WTC11 (cell line): ENCODE results near the gene COL2A1. TPM values are rescaled to one million over a fixed set of nuclear protein-coding genes. Genes with fewer than 3 reads are reported as not detected.

Experiments used
- ATAC-seq: fragments of 200-7000 bp; cut with Tn5 transposase; 2 replicates; pipeline ENCODE4 v1.10.0; 2021; ENCODE audit warnings: mild to moderate bottlenecking, moderate library complexity
- CTCF ChIA-PET: fragments of 300-600 bp; sonication (Branson Sonifier 250); formaldehyde crosslinking; loops from one replicate; lab custom pipeline; 2021; ENCODE audit warnings: antibody characterized with exemption; lab: Charles Lee
- POLR2A ChIA-PET: fragments of 350-600 bp; sonication (Branson Sonifier 250); formaldehyde crosslinking; loops from one replicate; lab custom pipeline; 2021; ENCODE audit warnings: antibody characterized with exemption; lab: Charles Lee
- DNase-seq: peaks from one replicate; pipeline ENCODE4 v3.0.0; 2021; ENCODE audit warnings: low spot score
- H3K27ac Mint-ChIP-seq: 2 replicates; pipeline ENCODE4 v1.8.0; 2021; ENCODE audit warnings: mixed read lengths
- H3K27me3 Mint-ChIP-seq: 2 replicates; pipeline ENCODE4 v1.8.0; 2021; ENCODE audit warnings: low read depth, mild to moderate bottlenecking, moderate library complexity, mixed read lengths
- H3K36me3 Mint-ChIP-seq: 2 replicates; pipeline ENCODE4 v1.8.0; 2021; ENCODE audit warnings: mixed read lengths
- H3K4me1 Mint-ChIP-seq: 2 replicates; pipeline ENCODE4 v1.8.0; 2022; ENCODE audit warnings: mixed read lengths
- H3K4me3 Mint-ChIP-seq: 2 replicates; pipeline ENCODE4 v1.8.0; 2021; ENCODE audit warnings: mild to moderate bottlenecking, moderate library complexity, mixed read lengths
- H3K9me3 Mint-ChIP-seq: 2 replicates; pipeline ENCODE4 v1.8.0; 2021; ENCODE audit warnings: mixed read lengths
- CBFB ChIP-seq: sonication (generic); formaldehyde crosslinking; IDR thresholded peaks from 2 replicates; pipeline ENCODE4 v1.8.1; 2022; ENCODE audit warnings: mild to moderate bottlenecking, low read depth, missing genetic modification reagents
- CREM ChIP-seq: sonication (generic); formaldehyde crosslinking; IDR thresholded peaks from 2 replicates; pipeline ENCODE4 v1.8.1; 2022; ENCODE audit warnings: mild to moderate bottlenecking, missing genetic modification reagents, moderate library complexity
- EMX1 ChIP-seq: fragments of 250-450 bp; sonication (Bioruptor Pico); IDR thresholded peaks from 2 replicates; pipeline ENCODE4 v1.8.0; 2021; ENCODE audit warnings: mild to moderate bottlenecking
- ERG ChIP-seq: fragments of 250-450 bp; sonication (Bioruptor Pico); IDR thresholded peaks from 2 replicates; pipeline ENCODE4 v1.8.0; 2021; ENCODE audit warnings: mild to moderate bottlenecking
- GTF2I ChIP-seq: fragments of 250-450 bp; sonication (Bioruptor Pico); conservative IDR thresholded peaks from 2 replicates; pipeline ENCODE4 v1.4.0; 2021; ENCODE audit warnings: mild to moderate bottlenecking
- SMAD3 ChIP-seq: sonication (generic); formaldehyde crosslinking; IDR thresholded peaks from 2 replicates; pipeline ENCODE4 v1.8.0; 2022; ENCODE audit warnings: missing genetic modification reagents, mild to moderate bottlenecking, borderline replicate concordance
- SP1 ChIP-seq: sonication (generic); formaldehyde crosslinking; conservative IDR thresholded peaks from 2 replicates; pipeline ENCODE4 v1.8.1; 2022; ENCODE audit warnings: missing genetic modification reagents
- TEAD1 ChIP-seq: sonication (generic); formaldehyde crosslinking; IDR thresholded peaks from 2 replicates; pipeline ENCODE4 v1.8.0; 2022; ENCODE audit warnings: mild to moderate bottlenecking, missing genetic modification reagents
- USF1 ChIP-seq: sonication (generic); formaldehyde crosslinking; IDR thresholded peaks from 2 replicates; pipeline ENCODE4 v1.8.0; 2022; ENCODE audit warnings: mild to moderate bottlenecking, missing genetic modification reagents
- ZBTB43 ChIP-seq: sonication (generic); formaldehyde crosslinking; IDR thresholded peaks from 2 replicates; pipeline ENCODE4 v1.8.1; 2023; ENCODE audit warnings: mild to moderate bottlenecking, missing genetic modification reagents
- ZNF121 ChIP-seq: sonication (generic); formaldehyde crosslinking; IDR thresholded peaks from 2 replicates; pipeline ENCODE4 v1.8.0; 2023; ENCODE audit warnings: missing genetic modification reagents
- total RNA-seq: library from RNA; stranded (reverse); gene quantifications from 3 replicates; pipeline ENCODE4 v1.2.3, GENCODE V29; 2021
- TF ChIP-seq, protein P1 (sequence below): sonication (generic); formaldehyde crosslinking; IDR thresholded peaks from 2 replicates; pipeline ENCODE4 v1.8.0; 2022; ENCODE audit warnings: mild to moderate bottlenecking, missing genetic modification reagents
- TF ChIP-seq, protein P2 (sequence below): sonication (generic); formaldehyde crosslinking; IDR thresholded peaks from 2 replicates; pipeline ENCODE4 v1.8.1; 2022; ENCODE audit warnings: low read depth, missing genetic modification reagents, borderline replicate concordance
- TF ChIP-seq, protein P3 (sequence below): sonication (generic); formaldehyde crosslinking; IDR thresholded peaks from 2 replicates; pipeline ENCODE4 v1.8.0; 2022; ENCODE audit warnings: mild to moderate bottlenecking, missing genetic modification reagents
- TF ChIP-seq, protein P4 (sequence below): sonication (generic); formaldehyde crosslinking; IDR thresholded peaks from 2 replicates; pipeline ENCODE4 v1.8.0; 2023; ENCODE audit warnings: missing genetic modification reagents, mild to moderate bottlenecking, borderline replicate concordance

The COL2A1 gene
- total RNA-seq, 1 experiment from 2014 or later: 20.9 TPM

DNA sequence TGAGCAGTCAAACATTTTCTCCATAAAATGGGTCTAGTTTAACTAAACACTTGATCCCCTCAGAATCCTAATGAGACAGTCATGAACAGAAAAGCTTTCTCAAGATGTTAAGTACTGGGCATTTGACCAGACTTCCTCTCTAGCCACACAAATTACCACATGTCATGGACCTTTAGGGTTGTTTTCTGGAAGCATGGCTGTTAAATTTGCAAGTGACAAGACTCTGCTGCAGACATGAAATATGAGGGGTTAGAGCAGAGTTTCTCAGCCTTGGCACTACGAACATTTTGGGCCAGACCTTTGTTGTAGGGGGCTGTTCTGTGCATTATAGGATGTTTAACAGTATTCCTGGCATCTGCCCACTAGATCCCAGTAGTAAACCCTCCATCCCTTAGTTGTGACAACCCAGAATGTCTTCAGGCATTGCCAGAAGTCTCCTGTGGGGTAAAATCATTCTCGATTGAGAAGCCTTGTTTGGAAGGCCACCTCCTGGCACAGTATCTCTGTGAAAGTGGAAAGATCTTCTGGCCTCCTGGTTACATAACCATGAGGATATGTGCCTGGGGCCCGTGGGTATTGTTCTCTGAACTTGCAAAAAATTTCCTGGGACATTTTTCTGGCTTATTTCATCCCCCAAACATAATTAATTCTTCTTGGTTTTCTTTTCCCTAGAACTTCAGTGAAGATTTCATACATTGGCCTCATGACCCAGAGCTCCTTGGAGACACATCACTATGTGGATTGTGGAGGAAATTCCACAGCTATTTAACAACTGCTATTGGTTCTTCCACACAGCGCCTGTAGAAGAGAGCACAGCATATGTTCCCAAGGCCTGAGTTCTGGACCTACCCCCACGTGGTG, 36.6 kb downstream of the COL2A1 start:
- CTCF ChIA-PET: interaction anchor here (0.7 to 0.9 kb wide), 2 partner anchors 19 to 154 kb away, joined by 3 read pairs; no protein-coding TSS in a partner anchor
- H3K27me3 Mint-ChIP-seq: peaks cover 34% of the 10 kb centered on the region
- ATAC-seq: no peak

GRCh38 chr12:47965581-47965980, 38.7 kb downstream of the COL2A1 start:
- CTCF ChIA-PET: interaction anchor here (3.1 kb wide), 1 partner anchor 15 kb away, joined by 43 read pairs; no protein-coding TSS in a partner anchor
- ATAC-seq (no peak), DNase-seq (no peak)
- no peak overlapping the region for H3K4me3 Mint-ChIP-seq
- H3K27me3 Mint-ChIP-seq: peaks cover 53% of the 10 kb centered on the region
- H3K9me3 Mint-ChIP-seq: peaks cover 9% of the 10 kb centered on the region
- peaks cover 15% of the 10 kb centered on the region for H3K36me3 Mint-ChIP-seq
- no peak overlapping the region for H3K27ac Mint-ChIP-seq
- POLR2A ChIA-PET: no interaction called here
- peaks cover 31% of the 10 kb centered on the region for H3K4me1 Mint-ChIP-seq
- TF ChIP-seq ERG: no peak
- TF ChIP-seq, protein P1, sequence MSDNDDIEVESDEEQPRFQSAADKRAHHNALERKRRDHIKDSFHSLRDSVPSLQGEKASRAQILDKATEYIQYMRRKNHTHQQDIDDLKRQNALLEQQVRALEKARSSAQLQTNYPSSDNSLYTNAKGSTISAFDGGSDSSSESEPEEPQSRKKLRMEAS (CRISPR knock-in tag): no peak
- no peak for TF ChIP-seq EMX1 (CRISPR knock-in tag)
- TF ChIP-seq USF1 (CRISPR knock-in tag): no peak
- TF ChIP-seq SP1 (CRISPR knock-in tag): no peak
- TF ChIP-seq GTF2I (CRISPR knock-in tag): no peak
- no peak for TF ChIP-seq CBFB (CRISPR knock-in tag)
- no peak for TF ChIP-seq ZNF121 (CRISPR knock-in tag)
- no peak for TF ChIP-seq TEAD1 (CRISPR knock-in tag)
- no peak for TF ChIP-seq CREM (CRISPR knock-in tag)
- TF ChIP-seq, protein P2, sequence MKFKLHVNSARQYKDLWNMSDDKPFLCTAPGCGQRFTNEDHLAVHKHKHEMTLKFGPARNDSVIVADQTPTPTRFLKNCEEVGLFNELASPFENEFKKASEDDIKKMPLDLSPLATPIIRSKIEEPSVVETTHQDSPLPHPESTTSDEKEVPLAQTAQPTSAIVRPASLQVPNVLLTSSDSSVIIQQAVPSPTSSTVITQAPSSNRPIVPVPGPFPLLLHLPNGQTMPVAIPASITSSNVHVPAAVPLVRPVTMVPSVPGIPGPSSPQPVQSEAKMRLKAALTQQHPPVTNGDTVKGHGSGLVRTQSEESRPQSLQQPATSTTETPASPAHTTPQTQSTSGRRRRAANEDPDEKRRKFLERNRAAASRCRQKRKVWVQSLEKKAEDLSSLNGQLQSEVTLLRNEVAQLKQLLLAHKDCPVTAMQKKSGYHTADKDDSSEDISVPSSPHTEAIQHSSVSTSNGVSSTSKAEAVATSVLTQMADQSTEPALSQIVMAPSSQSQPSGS: no peak

More for the DNA sequence above, 36.6 kb downstream of the COL2A1 start:
- H3K4me3 Mint-ChIP-seq: no peak overlapping the region
- H3K4me1 Mint-ChIP-seq: peaks cover 19% of the 10 kb centered on the region
- no peaks in the 10 kb centered on the region for H3K9me3 Mint-ChIP-seq
- POLR2A ChIA-PET: no interaction called here
- no peak for DNase-seq
- peaks cover 6% of the 10 kb centered on the region for H3K36me3 Mint-ChIP-seq
- no peak overlapping the region for H3K27ac Mint-ChIP-seq
- TF ChIP-seq, protein P2: no peak
- no peak for TF ChIP-seq ZBTB43 (CRISPR knock-in tag)
- no peak for TF ChIP-seq SMAD3
- TF ChIP-seq, protein P3, sequence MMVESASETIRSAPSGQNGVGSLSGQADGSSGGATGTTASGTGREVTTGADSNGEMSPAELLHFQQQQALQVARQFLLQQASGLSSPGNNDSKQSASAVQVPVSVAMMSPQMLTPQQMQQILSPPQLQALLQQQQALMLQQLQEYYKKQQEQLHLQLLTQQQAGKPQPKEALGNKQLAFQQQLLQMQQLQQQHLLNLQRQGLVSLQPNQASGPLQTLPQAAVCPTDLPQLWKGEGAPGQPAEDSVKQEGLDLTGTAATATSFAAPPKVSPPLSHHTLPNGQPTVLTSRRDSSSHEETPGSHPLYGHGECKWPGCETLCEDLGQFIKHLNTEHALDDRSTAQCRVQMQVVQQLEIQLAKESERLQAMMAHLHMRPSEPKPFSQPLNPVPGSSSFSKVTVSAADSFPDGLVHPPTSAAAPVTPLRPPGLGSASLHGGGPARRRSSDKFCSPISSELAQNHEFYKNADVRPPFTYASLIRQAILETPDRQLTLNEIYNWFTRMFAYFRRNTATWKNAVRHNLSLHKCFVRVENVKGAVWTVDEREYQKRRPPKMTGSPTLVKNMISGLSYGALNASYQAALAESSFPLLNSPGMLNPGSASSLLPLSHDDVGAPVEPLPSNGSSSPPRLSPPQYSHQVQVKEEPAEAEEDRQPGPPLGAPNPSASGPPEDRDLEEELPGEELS (CRISPR knock-in tag): no peak
- TF ChIP-seq, protein P4, sequence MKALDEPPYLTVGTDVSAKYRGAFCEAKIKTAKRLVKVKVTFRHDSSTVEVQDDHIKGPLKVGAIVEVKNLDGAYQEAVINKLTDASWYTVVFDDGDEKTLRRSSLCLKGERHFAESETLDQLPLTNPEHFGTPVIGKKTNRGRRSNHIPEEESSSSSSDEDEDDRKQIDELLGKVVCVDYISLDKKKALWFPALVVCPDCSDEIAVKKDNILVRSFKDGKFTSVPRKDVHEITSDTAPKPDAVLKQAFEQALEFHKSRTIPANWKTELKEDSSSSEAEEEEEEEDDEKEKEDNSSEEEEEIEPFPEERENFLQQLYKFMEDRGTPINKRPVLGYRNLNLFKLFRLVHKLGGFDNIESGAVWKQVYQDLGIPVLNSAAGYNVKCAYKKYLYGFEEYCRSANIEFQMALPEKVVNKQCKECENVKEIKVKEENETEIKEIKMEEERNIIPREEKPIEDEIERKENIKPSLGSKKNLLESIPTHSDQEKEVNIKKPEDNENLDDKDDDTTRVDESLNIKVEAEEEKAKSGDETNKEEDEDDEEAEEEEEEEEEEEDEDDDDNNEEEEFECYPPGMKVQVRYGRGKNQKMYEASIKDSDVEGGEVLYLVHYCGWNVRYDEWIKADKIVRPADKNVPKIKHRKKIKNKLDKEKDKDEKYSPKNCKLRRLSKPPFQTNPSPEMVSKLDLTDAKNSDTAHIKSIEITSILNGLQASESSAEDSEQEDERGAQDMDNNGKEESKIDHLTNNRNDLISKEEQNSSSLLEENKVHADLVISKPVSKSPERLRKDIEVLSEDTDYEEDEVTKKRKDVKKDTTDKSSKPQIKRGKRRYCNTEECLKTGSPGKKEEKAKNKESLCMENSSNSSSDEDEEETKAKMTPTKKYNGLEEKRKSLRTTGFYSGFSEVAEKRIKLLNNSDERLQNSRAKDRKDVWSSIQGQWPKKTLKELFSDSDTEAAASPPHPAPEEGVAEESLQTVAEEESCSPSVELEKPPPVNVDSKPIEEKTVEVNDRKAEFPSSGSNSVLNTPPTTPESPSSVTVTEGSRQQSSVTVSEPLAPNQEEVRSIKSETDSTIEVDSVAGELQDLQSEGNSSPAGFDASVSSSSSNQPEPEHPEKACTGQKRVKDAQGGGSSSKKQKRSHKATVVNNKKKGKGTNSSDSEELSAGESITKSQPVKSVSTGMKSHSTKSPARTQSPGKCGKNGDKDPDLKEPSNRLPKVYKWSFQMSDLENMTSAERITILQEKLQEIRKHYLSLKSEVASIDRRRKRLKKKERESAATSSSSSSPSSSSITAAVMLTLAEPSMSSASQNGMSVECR (CRISPR knock-in tag): no peak
